IPS-18c (cell line): ENCODE results near the gene ATP11A.

Experiments
- H3K4me3 ChIP-seq: 2 replicates; pipeline ENCODE4 v1.7.0; 2013; ENCODE audit warnings: low read depth, mild to moderate bottlenecking, low read length, moderate library complexity; ENCODE audit not compliant: insufficient read depth
- H3K9me3 ChIP-seq: one replicate; pipeline ENCODE4 v1.6.1; 2013; ENCODE audit warnings: mild to moderate bottlenecking, low read length, moderate library complexity; ENCODE audit not compliant: control insufficient read depth, insufficient read depth

Gene ATP11A

DNA sequence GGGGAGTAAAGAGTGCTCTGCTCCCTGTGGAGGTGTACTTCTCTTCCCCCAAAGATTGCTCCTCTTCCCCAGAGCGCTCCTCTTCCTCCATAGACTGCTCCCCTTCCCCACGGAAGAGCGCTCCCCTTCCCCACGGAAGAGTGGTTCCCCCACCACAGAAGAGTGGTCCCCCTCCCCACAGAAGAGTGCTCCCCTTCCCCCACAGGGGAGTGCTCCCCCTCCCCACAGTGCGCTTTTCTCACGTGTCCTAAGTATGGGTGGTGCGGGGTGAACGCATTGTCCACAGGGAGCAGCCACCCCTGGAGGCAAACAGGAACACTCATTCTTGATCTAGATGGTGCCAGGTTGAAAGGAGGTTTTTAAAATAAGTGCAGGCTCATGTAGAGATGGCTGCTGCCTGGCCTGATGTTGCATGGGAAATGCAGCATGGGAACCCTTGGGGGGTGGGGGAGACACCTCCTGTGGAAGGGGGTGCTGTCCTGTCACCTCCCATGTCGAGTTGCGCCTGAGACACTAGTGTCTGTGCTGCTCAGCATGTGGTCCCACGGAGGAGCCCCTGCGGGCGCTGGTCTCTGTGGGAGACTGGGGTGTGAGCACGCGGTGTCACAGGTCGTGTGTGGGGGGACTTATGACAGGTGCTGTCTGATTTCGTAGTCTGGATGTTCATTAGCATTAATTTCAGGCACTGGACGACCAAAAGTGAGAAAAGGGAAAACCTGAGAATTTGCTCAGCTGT lies 52.2 kb downstream of the ATP11A start:
- Histone ChIP-seq H3K4me3 (no peak overlapping the region), H3K9me3 (no peaks in the 10 kb centered on the region)

DNA sequence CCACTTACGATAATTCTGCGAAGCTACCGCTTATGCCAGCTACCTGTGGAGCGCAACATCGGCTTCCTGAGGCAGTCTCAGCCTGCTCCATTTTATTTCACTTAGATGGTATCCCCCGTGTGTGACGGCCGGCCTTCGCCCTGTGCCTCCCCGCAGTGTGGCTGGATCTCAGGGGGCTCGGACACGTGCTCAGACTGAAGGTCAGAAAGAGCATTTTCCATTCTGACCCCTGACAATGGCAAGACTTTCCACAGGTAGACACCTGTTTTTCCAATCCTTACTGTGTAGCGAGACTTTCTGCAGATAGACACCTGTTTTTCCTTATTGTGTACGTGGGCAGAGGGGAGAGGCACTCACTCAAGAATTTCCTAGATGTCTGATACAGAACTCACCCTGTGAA lies 52.7 kb downstream of the ATP11A start:
- Histone ChIP-seq H3K9me3 (no peaks in the 10 kb centered on the region), H3K4me3 (no peak overlapping the region)

DNA sequence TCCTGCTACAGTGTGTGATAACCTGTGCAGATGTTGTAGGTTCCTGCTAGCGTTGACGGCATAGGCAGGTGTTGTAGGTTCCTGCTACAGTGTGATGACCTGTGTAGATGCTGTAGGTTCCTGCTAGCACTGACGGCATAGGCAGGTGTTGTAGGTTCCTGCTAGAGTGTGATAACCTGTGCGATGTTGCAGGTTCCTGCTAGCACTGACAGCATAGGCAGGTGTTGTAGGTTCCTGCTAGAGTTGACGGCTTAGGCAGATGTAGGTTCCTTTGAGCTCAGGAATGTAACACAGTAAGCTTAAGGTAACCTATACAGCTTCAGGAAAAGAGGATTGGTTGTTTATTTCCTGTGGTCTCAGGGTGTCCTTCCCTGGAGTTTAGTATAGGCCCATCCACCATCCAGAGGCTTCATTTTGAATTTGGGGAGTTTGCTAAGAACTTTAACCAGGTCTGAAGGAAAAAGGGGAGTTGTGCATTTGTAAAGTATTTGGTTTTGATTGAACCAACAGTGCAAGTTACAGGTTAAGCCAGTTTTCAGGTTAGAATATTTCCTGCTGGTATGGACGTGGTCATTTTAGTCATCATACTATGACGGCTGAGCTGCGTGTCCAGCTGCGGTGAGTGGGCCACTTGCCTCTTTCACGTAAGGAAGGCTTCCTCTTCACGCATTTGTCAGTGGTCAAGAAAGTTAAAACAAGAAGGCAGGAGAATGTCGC lies 53.8 kb downstream of the ATP11A start:
- H3K4me3 ChIP-seq: no peak overlapping the region
- H3K9me3 ChIP-seq: no peaks in the 10 kb centered on the region

DNA sequence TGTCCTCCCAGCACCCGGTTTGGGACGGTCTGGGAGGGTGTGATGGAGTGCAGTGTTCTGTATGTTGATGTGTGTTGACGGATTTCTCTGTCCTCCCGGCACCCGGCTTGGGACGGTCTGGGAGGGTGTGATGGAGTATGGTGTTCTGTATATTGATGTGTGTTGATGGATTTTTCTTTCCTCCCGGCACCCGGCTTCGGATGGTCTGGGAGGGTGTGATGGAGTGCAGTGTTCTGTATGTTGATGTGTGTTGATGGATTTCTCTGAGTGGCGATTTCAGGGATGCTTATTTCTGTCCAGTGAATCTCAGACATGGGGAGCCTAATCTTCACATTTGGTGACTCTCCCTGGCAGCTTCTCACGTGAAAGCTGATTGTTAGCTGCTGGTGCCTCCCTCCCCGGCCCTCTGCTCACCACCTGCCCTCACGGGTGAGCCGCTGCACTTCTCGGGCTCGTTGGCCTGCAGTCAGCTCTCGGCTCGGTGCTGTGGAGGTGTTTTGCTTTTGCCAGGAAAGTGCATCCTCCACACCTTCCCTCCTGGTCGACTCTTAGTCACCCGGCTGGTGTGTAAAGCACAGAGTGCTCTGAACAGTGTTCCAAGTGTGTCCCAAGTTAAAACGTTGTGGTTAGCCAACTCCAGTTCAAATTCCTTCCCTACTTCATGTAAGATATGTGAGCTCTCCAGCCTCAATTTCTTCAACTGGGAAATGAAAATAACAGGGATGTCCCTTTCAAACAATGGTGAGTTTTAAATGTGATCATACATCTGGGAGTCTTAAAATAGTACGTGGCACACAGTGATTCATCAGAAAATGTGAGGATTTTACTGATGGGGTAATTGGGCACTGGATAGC lies 54.6 kb downstream of the ATP11A start:
- H3K4me3 ChIP-seq: no peak overlapping the region

DNA sequence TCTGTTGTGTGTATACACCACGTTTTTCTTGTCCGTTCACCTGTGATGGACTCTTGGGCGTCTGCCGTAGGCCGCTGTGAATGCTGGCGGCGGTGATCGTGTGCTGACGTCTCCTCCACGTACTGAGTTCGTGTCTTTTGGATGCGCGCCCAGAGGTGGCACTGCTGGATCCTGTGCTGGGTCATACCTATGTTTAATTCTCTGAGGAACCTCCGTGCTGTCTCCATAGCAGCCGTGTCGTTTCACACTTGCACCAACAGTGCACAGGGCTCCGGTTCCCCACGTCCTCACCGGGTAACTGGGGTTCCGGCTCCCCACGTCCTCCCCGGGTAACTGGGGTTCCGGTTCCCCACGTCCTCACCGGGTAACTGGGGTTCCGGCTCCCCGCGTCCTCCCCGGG lies 56.2 kb downstream of the ATP11A start:
- no peaks in the 10 kb centered on the region for H3K9me3 ChIP-seq
- no peak overlapping the region for H3K4me3 ChIP-seq

More for the DNA sequence above, 54.6 kb downstream of the ATP11A start:
- no peaks in the 10 kb centered on the region for H3K9me3 ChIP-seq

DNA sequence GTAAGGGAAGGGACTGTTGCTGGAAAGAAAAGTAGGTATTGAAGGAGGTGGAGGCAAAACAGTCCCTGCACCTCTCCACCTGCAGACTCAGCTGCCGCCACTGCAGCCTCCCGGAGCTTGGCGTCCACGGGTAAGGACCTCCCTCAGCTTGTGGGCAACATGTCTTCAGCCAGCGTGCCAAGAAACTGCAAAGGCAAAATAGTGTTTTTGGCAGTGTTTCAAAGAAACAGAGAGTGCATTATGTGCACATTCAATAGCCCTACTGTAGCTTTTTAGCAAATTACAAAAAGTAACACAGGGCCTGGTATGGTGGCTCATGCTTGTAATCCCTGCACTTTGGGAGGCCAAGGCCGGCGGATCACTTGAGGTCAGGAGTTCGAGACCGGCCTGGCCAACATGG lies 57.4 kb downstream of the ATP11A start:
- H3K4me3 ChIP-seq: no peak overlapping the region

DNA sequence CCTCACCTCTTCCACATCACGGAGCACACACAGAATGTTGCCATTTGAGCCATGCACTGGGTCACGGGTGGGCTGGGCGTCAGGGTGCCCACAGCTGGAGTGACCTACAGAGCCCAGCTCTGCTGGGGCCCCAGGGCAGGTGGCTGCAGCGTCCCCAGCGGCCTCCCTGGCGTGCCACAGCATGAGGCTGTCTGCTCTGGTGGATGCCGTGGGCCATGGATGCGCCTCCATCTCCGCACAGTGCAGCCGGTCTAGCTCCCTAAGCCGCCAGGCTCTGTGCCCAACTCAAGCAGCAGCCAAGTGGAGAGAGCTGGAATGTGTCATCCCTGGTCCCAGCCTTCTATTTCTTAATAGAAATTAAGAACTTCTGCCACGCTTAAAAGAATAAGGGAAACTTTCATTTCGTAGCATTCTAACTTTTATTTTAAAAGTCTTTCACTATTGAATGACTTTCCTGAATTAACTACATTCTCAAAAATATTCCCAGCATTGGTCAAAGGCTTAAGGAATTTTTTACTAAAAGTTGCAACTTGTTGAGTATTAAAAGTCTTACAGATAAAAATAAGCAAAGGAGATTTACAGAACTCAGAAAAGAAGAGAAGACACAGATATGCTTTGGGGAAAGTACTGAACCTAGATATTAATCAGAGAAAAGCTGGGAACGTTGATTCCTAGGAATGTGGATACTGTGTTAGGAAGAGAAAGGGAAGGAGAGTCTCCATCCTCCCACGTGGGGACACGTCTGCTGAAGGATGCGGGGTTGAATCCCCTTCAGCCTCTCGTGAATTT lies 59.3 kb downstream of the ATP11A start:
- Histone ChIP-seq H3K9me3 (no peaks in the 10 kb centered on the region), H3K4me3 (no peak overlapping the region)

More for the DNA sequence above, 57.4 kb downstream of the ATP11A start:
- H3K9me3 ChIP-seq: no peaks in the 10 kb centered on the region

DNA sequence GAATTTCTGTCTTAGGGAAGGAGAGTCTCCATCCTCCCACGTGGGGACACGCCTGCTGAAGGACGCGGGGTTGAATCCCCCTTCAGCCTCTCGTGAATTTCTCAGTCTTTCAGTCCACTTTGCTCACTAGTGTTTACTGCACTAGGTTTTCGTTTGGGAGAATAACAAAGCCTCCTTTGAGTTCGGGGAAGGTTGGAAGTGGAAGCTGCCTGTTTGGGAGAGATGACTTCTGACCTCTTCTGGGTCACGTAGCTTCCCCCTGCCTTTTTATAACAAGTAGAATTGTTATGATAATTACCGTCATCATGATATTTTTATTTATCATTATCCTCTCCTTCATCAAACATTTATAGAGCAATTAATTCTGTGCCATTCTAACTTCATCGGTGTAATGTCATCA lies 60.7 kb downstream of the ATP11A start:
- no peaks in the 10 kb centered on the region for H3K9me3 ChIP-seq

DNA sequence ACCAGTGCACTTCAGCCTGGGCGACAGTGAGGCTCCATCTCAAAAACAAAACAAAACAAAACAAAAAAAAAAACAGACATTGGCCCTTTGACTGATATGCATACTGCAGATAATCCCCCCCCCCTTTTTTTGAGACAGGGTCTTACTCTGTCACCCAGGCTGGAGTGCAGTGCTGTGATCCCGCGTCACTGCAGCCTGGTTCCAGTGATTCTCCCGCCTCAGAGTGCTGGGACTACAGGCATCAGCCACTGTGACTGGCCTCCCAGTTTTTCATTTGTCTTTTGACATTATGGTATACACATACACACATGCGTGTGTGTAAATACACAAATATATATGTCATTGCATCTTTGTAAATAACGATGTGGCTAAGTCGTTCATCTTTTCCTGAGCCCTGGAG lies 61.8 kb downstream of the ATP11A start:
- Histone ChIP-seq H3K9me3 (no peaks in the 10 kb centered on the region), H3K4me3 (no peak overlapping the region)

More for the DNA sequence above, 60.7 kb downstream of the ATP11A start:
- H3K4me3 ChIP-seq: no peak overlapping the region

DNA sequence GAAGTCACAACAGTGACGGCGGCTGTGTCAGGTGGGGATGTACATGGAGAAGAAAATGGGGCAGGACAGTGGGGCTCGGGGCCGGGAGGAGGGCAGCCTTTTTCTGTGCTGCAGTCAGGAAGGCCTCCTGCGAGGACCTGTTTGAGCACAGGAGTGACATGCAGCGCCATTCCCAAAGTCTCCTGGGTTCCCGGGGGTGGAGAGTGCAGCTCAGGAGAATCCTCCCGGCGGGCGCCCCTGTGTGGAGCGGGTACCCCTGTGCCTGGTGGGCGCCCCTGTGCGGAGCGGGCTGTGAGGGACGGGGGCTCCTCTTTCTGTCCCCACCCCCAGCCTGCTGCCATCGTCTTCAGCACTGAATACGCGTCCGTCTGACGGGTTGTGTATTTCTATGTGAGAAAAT lies 62.4 kb downstream of the ATP11A start:
- no peaks in the 10 kb centered on the region for H3K9me3 ChIP-seq
- H3K4me3 ChIP-seq: no peak overlapping the region

DNA sequence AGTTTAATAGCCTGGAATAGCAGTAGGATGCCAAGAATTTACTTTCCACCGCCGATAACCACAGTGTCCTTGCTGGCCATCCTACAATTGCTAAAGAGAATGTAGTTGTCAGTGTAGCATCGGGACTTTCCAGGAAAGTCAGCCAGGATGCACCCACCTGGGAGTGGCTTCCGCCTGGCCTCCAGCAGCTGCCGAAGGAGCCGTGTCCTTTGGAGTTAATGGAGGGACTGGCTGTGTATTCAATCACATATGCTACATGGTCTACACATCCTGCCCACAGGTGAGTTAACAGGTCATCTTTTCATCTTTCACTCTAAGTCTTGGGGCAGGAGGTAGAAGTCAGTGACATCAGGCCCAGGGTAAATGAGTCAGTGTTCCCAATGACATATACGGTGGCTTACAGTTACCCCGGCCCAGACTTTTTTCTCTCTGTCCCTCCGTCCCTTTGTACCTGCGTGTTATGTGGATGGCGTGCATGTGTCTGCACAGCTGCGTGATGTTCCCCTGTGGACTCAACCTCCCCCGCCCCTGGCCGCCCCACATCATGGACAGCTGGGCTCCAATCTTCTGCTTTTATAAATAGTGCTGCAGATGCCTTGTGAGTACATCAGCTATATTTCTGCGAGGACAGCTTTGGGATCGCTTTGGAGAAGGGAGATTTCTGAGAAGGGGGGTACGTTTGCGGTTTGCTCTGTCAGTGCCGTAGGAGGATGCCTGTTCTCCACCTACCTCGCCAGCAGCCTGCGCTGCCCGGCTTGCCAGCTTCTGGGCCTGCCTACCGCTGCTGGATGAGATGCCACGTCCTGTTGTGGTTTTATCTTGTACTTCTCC lies 63.1 kb downstream of the ATP11A start:
- no peak overlapping the region for H3K4me3 ChIP-seq
- H3K9me3 ChIP-seq: no peaks in the 10 kb centered on the region

DNA sequence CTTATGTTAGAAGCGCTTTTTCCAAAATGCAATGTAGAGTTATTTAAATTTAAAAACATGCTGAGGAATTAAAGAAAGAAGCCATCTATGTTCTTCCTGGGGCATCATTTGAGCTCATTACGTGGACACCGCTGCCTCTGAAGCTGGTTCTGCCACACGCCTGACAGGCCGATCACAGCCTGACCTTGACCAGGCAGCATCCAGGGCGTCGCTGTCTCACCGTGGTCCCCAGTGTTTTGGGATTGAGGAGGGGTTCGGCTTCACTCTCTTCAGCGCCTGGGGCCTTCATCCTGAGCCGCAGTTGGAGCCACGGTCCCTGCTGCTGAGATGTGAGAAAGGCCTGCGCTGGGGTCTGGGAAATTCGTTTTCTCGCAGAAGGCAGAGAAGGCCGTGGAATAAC lies 64.0 kb downstream of the ATP11A start:
- H3K9me3 ChIP-seq: no peaks in the 10 kb centered on the region

DNA sequence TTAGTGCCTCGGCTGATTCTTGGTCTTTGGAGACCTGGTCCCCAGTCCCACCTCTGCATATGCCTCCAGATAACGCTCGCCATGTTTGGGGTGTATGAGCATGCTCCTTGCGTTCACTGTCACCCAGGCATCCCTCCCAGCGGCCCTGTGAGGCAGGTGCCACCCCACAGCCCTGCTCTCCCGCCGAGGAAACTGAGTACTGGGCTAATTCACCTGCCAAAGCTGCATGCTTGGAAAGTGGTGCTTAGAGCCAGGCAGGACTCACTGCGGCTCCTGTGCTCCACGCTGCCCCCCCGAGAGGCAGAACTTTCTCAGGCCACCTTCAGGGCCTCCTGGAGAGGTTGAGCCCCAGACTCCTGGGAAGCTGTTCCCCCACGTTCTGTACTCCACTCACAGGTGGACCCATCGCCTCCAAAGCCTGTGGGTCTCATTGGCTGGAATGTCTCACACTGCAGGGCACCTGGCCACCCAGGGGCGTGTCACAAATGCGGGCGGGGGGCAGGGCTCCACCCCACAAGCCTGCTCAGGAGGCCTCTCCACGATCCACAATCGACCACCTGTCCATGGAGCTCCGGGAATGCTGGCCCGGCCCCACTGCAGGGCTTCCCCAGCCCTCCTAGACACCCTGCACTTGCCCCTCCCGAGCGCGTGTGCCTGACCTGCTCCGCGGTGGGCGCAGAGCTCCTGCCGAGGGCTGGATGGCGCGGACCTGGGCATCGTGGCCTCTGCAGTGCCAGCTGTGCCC lies 64.6 kb downstream of the ATP11A start:
- no peak overlapping the region for H3K4me3 ChIP-seq

More for the DNA sequence above, 64.0 kb downstream of the ATP11A start:
- H3K4me3 ChIP-seq: no peak overlapping the region

DNA sequence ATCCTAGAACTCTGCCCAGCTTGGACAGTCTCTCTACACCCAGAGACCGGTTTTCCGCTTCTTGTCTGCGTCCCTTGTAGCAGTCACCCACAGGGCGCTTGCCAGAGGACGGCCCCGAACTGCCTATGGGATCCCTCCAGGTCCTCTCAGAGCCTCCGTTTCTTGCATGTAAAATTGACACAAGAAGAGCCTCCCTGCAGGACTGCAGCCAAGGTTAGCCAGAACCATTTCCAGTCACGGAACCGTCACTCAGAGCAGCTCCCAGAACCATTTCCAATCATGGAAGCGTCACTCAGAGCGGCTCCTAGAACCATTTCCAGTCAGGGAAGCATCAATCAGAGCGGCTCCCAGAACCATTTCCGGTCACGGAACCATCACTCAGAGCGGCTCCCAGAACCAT lies 65.5 kb downstream of the ATP11A start:
- Histone ChIP-seq H3K9me3 (no peaks in the 10 kb centered on the region), H3K4me3 (no peak overlapping the region)

More for the DNA sequence above, 64.6 kb downstream of the ATP11A start:
- no peaks in the 10 kb centered on the region for H3K9me3 ChIP-seq

DNA sequence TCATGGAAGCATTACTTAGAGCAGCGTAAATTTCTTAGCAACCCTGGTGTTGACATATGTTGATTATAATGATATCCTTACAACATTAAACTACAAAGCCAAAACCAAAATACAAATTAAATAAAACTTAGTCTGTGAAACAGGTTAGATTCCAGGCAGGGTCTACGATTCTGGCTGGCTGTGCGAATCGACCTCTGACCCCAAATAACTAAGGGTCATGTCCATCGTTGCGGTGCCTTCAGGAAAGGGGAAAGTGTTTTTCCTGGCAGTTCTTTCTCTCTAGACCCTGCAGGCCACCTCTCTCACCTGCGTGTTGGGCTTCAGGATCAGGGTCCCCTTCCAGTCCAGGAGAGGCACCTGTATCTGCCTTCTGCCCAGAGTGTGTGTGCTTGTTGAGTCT lies 66.2 kb downstream of the ATP11A start:
- Histone ChIP-seq H3K4me3 (no peak overlapping the region), H3K9me3 (no peaks in the 10 kb centered on the region)

DNA sequence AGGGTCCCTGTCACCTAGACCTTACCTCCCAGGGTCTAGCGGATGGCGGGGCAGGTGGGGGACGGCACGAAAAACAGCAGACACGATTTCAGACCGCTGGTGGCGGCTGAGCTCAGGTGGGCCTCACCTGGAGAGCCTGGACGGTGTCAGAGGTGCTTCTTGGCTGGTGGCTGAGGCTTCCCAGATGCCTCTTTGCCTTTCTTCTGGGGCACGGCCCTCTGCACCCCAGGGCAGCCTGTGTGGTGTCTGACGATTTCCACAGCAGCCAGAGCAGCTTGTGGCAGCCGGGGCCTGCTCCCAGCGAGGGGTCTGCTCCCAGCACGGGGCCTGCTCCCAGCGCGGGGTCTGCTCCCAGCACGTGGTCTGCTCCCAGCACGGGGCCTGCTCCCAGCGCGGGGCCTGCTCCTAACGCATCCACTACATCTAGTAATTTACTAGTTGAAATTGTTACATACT lies 66.7 kb downstream of the ATP11A start:
- Histone ChIP-seq H3K4me3 (no peak overlapping the region), H3K9me3 (no peaks in the 10 kb centered on the region)
